ENCODE measurements around the gene MTG2.

MTG2 gene

DNA sequence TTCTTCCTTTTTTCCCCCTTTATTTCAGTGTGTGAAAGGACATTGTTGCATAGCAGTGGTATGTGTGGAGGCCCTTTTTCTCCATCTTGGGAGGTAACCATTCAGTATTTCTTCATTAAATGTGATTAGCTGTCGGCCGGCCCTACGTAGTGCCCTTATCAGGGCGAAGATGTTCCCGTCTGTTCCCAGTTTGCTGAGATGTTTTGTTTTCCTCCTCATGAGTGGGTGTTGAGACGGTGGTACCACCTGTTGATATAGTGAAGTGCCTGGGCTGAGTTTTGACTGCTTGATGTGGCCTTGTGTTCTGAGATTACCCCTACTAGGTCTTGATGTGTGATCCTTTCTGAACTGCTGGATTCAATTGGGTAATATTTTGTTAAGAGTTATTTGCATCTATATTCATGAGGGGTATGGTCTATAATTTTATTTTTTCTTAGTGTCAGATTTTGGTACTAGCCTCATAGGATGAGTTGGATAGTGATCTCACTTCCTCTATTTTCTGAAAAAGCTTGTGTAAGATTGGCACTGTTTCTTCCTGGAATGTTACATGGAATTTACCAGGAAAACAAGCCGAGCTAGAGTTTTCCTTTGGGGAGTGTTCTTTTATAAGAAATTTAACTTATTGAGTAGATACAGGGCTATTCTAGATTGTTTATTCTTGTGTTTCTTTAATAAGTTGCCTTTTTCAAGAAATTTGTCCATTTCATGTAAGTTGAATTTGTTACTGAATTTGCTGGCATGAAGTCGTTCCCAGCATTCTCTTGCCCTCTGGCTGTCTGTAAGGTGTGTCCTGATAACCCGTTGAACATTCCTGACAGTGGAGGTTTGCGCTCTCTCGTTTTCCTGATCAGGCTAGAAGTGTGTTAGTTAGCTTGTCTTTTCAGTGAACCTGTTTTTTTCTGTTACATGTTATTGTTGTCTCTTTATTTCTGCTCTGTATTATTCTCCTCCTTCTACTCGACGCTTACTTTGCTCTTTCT is 4.3 kb downstream of the MTG2 start:
- DNase-seq, result no peak

DNA sequence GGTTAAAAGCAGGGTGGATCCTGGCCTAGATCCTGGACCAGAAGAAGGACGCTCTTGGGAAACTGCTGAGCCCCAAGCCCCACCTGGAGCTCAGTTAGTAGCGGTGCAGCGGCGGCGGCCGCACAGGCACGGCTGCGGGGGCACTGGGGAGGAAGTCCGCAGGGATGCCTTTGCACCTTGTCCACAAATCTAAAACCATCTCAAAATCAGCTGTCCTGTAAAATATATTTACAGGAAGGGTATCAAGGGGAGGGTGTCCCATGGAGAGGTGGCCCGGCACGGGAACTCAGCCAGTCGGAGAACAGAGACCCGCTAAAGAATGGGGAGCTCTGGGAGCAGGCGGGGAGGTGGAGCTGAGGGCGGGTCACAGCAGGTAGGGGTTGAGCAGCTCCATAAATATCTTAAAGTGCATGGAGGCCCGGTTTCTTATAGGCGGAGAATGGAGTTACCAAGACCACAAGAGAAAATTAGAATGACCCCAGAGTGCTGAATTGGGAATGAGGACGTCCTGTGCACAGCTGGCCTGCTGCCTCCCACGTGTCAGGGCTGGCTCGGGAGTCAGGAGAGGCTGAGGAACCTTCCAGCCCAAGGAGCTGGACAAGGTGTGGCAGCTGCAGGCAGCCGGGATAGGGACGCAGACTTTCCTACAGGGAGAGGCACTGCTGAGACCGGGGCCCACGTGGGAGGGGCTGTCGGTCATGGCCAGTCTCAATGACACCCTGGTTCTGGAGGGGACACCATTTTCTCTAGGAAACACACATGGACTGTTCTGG is 8.0 kb downstream of the MTG2 start:
- no peak for DNase-seq

DNA sequence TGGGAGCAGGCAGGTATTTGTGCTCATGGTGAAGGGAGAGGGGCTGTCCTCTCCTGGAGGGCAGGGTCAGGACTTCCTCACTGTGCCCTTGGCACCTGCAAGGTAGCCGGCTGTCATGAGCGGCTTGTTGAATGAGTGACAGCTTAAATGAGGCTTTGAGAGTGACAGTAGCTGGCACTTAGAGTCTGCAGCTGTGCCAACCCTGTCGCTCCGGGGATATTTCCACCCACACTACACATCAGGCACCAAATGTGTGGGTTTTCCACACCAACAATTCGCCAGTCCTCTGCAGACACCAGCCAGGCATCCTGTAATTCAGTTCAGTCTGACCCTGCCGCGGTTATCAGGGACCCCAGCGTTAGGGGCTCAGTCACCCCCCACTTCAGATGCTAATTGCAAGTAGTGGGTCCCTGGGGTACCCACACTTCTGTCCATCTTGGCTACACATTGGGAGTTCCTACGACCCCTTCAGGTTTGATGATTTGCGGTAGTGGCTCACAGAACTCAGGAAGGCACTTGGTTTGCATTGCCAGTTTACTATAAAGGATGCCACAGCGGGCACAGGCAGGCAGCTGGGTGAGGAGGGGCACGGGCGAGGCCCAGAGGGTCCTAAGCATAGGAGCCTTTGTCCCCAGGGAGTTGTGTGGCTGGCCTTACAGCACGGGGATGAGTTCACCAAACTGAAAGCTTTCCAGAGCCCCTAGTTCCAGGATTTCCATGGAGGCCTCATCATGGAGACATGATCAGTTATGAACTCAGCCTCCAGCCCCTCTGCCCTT is 9.1 kb downstream of the MTG2 start:
- DNase-seq, result no peak

DNA sequence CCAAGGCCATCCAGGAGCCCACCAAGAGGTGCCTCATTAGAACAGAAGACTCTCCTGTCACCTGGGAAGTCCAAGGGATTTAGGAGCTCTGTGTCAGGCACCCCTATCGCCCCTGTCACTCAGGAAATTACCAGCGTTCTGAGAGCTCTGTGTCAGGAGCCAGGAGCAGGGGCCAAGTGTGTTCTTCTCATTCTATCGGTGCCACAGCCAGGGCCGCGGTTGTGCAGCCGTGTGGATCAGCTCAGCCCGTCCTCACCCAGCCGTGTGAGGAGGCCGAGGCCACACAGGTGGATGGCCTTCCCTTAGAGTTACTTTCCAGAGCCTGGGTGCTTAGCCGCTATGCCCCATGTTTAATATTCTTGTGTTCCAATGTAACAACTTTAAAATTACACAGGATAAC is 9.8 kb downstream of the MTG2 start:
- DNase-seq, result no peak

DNA sequence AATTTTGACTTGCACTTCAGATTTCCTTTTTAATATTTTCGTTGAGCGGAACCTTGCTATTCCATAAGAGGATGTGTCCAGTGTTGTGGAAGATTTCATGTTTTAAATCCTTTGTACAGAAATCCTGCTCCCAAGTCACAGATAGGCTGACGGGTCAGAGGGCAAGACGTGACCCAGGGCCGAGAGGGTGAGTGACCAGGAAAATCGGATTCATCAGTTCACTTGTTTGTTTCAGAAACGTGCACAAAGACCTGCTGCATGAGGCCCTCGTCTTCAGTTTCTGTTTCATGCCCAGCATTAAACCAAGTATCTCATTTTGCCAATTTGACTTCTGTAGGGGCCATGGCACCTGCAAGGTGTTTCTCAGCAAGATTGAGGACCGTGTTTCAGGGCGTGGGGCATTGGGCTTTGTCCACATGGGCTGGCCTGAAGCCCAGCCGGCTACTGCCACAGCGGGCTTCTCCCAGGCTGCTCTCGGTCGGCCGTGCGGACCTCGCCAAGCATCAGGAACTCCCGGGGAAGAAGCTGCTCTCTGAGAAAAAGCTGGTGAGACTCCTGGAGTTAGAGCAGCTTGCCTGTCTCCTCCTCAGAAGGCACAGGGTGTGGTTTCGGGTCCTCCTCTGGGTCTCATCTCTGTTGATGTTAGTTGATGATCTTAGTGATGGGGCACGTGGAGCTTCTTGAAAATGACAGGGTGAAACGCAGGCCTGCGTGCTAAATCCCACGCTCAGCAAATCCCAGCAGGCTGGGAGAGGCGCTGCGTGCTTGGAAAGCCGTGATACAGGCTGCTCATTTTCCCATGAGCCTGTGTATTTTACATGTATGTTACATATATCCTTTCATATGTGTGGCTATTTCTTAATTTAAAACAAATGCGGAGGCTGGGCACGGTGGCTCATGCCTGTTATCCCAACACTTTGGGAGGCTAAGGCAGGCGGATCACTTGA is 10.5 kb downstream of the MTG2 start:
- DNase-seq, result no peak

DNA sequence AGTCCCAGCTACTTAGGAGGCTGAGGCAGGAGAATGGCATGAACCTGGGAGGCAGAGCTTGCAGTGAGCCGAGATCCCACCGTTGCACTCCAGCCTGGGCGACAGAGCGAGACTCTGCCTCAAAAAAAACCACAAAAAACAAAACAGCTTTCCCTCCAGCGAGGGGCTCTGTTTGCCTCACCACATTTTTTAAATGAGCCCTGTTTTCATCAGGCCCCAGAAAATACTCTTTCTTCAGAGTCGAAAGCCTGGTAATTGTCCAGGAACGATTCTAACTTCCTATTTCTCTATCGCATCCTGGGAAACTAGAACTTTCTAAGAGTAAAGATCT is 12.2 kb downstream of the MTG2 start:
- DNase-seq, result no peak

DNA sequence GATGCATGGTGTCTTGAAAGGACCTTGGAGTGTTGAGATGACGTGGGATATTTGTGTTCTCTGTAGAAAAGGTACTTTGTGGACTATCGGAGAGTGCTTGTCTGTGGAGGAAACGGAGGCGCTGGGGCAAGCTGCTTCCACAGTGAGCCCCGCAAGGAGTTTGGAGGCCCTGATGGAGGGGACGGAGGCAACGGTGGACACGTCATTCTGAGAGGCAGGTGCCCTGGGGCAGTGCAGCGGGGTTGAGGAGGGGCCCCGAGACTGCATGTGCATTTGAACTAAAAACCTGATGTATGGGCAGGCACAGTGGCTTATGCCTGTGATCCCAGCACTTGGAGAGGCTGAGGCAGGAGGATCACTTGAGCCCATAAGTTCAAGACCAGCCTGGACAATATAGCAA is 12.9 kb downstream of the MTG2 start:
- DNase-seq, result no peak

DNA sequence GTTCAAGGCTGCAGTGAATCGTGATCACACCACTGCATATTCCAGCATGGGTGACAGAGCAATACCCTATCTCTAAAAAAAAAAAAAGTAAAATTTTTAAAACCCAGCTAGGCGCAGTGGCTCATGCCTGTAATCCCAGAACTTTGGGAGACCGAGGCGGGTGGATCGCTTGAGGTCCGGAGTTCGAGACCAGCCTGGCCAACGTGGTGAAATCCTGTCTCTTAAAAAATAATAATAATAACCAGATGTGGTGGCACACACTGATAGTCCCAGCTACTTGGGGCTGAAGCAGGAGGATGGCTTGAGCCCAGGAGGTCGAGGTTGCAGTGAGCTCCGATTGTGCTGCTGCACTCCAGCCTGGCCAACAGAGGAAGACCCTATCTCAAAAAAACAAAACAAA is 13.5 kb downstream of the MTG2 start:
- no peak for DNase-seq

DNA sequence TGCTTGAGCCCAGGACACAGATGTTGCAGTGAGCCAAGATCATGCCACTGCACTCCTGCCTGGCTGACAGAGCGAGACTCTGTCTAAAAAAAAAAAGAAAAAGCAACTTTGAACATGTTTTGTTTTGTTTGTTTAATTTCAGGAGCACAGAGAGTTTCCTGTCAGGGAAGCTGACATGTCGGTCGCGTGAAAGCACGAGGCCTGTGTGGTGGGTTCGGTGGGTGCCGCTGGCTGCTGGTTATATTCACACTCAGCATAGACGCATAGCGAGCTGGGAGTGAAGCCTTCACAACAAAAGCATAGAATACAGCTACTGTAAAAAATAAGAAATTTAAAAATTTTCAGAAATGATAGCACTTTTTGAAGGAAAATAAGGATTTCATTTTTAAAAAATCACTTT is 14.5 kb downstream of the MTG2 start:
- no peak for DNase-seq

DNA sequence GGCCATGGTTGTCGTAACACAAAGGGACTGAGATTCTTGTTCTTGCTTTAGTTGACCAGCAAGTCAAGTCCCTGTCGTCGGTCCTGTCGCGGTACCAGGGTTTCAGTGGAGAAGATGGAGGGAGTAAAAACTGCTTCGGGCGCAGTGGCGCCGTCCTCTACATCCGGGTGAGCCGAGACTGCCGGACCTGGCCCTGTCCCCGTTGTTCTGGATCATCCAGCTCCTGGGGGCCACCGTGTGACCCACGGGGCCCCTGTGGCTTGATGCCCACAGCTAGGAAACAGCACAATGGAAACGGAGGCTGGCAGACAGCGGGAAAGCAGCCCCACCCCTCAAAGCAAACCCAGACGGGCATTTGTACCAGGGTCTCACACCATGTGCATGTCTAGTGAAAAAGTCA is 15.0 kb downstream of the MTG2 start:
- no peak for DNase-seq

DNA sequence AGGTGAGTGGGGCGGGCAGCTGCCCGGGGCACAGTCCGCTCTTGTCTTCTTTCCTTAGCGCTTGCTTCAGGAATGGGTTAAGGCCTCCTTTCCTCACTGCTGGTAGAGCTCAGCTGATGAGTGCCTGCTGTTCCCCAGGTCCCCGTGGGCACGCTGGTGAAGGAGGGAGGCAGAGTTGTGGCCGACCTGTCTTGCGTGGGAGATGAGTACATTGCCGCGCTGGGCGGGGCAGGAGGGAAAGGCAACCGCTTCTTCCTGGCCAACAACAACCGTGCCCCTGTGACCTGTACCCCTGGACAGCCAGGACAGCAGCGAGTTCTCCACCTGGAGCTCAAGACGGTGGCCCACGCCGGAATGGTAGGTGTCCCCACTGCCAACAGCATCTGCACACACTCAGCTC is 15.7 kb downstream of the MTG2 start:
- DNase-seq, result no peak

DNA sequence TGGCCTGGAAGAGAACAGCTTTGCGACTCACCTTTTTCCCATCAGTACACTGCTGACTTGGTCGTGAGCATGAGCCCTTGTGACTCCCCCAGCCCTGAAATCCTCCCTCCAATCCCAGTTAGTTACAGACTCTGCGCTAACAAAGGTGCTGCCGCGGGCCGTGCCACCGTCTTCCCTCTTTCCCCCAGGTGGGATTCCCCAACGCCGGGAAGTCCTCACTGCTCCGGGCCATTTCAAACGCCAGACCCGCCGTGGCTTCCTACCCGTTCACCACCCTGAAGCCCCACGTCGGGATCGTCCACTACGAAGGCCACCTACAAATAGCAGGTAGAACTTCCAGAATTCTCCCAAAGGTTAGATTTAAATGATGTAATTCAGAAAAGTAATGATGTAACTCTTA is 16.1 kb downstream of the MTG2 start:
- no peak for DNase-seq

DNA sequence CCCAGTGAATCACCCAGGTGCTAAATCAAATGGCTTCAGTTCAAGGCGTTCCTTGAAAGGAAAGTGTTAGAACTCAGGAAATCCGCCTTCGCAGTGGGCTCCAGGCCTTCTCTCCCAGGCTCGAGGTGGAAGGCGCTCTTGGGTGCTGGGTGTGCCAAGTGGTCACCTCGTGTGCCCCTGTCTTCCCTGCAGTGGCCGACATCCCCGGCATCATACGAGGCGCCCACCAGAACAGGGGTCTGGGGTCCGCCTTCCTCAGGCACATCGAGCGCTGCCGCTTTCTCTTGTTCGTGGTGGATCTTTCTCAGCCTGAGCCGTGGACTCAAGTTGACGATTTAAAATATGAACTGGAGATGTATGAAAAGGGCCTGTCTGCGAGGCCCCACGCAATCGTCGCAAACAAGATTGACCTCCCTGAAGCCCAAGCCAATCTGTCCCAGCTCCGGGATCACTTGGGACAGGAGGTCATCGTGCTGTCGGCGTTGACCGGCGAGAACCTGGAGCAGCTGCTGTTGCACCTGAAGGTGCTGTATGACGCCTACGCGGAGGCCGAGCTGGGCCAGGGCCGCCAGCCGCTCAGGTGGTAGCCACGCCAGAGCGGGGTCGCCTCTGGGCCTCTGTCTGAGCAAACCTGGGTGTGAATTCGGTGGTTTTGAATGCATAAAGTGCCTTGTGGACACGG is 17.8 kb downstream of the MTG2 start:
- no peak for DNase-seq

DNA sequence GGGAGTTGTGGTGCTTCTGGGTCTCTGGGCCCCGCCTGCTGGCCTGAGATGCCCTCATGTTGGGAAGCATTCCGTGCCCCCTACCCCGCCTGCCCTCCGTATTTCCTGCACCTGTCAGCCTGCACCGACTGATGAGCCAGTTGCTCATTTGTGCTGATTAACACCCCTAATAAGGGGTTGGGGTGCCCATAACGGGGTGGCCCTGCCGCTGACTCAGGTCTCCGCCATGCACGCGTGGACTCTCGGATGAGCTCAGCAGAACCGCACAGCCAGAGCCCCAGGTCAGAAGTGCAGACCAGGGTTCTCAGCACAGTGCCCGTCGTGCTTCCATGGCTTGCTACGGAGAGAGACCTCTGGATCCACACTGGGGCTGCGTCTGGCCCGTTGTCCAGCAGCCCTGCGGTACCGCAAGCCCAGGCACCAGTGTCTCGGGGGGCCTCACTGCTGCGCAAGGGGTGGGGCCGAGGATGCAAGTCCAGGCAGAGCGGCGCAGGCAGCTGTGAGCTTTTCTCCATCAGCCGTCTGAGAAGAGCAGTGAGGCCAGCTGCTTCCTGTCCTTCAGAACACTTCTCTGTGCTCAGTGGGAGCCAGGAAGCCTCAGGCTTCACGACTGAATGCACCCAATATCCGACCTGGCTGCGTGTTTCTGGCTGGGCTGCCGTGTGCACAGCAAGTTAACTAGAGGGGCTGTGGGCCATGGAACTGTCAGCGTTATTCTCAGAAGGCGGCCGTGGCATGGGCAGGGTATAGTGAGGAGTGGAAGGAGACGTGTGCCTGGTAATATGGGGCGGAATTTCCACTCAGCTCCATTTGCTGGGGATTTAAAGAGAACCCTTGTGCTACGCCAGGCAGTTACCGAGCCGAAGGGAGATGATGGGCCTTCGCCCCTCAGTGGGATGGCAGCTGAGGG is 18.6 kb downstream of the MTG2 start:
- no peak for DNase-seq

DNA sequence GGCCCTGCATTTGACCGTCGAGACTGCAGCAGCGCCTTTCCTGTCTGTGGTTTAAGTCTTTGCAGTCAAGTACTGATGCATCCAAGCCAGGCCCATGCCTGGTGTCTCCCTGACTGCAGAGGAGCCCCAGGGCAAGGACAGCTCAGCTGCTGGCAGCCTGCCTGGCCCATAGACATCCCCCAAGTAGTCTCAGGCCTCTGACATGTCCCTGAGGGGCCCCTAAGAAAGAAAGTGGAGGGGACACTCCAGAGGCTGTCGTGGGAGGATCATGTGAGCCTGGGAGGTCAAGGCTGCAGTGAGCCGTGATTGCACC is 19.2 kb downstream of the MTG2 start:
- no peak for DNase-seq

DNA sequence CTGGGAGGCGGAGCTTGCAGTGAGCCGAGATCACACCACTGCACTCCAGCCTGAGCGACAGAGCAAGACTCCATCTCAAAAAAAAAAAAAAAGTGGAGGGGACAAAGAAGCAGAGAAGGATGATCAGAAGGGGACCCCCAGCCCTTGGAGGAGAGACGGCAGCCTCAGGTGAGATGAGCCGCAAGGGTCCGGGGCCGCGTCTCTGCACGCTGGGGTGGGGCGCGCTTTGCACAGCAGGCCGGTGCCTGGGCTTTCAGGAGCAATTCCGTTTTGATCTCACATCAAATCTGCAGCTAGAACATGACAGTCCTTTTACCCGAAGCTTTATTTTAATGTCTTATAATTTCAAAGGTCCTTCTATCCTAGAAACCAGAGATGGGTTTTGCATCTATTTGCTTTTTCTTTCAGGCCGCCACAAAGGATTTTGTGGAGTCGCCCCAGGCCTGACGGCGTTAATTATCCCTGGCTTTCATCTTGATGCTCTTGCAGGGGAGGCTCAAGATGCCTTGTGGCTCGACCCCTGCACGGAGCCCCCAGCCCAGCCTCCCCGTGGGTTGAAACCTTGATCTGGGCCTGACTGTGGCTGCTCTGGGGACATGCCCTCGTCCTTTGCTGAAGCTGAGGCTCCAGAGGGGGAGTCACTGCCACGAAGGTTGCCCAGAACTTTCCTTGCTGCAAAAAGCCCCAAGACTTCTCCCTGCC is 20.0 kb downstream of the MTG2 start:
- DNase-seq, result no peak

DNA sequence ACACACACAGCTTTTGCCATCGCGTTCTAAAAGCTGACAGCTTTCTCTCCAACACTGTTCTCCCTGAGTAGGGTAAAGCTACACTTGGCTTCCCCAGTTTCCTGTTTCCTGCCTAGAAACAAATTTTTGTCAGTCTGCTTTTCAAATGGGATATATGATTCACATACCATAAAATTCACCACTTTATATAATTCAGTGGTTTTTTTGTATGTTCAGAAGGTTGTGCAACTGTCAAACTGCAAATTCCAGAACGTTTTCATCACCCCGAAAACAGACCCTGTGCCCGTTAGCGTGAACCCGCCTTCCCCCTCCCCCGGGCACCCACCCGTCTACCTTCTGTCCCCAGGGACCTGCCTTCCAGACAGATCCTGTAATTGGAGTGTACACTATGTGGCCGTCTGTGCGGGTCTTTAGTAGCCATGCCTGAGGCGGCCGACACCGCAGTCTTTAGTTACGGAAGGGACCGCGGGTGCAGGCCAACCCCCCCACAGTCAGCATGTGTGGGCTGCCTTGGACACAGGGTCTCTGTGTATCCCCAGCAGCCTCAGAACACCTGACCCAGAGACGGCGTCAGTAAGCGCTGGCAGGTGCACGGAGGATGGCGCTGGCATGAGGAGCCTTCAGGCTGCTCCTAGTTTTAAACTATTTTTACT is 20.7 kb downstream of the MTG2 start:
- no peak for DNase-seq

DNA sequence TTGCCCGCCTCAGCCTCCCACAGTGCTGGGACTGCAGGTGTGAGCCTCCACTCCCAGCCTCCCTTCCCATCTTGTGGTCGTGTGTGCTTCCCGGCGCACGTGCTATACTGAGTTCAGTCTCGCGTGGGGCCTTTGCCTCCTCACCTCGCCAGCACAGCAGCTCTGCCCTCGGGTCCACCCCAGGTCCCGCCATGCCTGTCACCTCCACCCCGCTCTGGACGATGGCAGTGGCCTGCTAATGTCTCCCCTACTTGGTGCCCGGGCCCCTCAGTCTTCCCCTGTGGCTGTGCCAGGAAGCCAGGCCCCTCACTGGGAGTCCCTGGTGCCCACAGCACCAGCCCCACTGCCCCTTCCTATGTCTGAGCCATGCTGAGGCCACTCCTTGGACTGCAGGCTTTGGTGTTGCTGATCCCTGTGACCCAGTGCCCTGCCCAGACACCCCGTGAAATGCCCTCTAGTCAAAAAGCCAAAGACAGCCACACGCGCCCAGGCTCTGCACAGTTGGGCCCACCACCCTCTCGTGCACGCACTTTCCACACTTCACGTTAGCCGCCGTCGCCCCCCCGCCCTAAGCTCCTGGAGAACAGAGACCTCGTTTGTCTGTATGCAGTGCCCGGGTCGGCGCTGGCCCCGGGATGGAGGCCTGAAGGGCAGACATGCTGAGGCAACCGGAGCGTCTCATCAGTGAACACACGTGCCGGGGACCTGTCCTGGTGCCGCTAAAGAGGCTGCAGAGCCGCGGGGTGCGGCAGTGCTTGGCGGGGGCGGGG is 23.0 kb downstream of the MTG2 start:
- DNase-seq, result no peak

DNA sequence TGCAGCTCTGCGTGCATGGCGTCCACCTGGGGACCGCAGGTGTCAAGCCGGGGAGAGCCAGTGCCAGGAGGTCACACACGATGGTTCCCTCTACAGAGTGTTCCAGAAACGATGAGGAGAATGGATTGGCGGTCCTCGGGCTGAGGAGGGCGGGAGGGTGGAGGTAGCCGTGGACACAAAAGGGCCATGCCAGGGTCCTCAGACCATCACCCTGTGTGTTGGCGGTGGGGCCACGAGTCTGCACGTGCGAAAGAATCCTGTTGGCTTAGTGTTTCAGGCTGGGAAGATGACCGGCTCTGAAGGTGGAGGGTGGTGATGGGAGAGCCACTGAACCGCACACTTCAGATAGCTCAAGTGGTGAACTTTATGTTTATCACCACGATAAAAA is 23.6 kb downstream of the MTG2 start:
- DNase-seq, result no peak
